HG03175 (cell line): ENCODE data around the gene EEF2K.
"Not testable (repeated sequence)": the region's sequence is repeated elsewhere in the genome, so short reads cannot be mapped to it uniquely, and the experiment has no call there.

Experiments used
- ATAC-seq: cut with Tn5 transposase; IDR thresholded peaks from one replicate; pipeline ENCODE4 v1.9.1; 2021; ENCODE audit warnings: mild to moderate bottlenecking, moderate library complexity; ENCODE audit not compliant: unreplicated experiment

Gene EEF2K

DNA sequence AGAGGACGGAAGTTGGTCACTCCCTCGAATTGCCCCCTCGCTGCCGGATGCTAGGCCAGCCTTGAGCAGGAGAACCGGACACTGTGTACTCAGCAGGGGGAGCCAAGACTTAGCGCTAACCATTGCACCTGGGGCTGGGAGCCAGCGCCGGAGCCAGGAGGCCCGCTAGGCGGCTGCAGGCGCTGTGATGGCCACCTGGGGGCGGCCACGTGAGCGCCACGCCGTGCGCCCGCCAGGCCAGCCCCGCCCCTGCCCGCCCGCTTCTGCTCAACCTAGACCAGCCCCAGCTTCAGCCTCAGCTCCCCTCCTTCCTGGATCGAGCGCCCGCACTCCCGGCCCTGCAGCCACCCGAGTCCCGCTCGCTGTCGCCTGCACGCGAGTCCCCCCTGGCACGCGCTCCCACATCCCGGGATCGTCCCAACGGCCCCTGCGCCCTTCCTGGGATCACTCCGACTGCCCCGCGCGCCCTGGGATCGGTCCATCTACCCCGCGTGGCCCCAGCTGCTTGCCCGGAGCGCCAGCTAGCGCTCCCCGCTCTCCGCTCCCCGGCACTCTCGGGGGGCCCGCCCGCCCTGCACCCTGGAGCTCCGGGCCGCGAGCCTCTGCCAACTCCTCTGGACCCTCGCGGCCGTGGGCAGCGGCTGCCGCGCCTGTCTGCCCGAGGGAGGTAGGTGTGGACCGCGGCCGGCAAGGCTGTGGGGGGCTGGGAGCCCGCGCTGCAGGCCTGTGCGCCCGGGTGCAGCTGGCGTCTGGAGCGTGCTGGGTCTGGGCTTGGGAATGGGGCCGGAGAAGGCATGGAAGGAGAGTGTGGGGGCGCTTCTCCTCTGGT is at the start of gene EEF2K:
EEF2K (plus strand) TSS at position 266 of the 829 bp plus-strand sequence. CDS start 19,452 bp downstream, outside the sequence.
- peak; percentile 82 for ATAC-seq

- no peak for ATAC-seq
These were observed 44.7 kb upstream of the EEF2K start for GRCh38 chr16:22161401-22161800.

DNA sequence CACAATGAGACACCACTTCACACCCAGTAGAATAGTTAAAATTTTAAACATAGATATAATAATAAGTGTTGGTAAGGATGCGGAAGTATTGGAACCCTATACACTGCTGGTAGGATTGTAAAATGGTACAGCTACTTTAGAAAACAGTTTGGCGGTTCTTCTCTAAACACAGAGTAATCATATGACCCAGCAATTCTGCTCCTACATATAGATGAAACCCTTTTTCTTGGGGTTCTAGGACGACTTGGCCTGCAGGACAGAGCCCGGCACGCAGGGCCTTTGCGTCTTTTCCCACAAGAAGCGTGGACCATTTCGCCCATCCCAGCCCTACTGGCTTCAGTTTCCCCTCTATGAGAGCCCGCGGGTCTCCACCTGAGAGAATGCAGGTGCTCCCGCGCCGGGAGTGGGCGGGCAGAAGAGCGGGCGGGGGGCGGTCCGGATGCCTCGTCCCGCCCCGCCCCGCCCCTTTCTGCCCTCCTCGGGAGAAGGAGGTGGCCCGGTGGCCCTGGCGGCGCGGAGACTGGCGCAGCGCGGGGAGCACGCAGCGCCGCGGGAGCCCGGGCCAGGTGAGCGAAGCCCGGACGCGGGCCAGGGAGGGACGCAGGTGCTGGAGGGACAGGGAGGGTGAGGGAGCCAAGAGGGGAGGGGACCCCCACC is 44.0 kb upstream of the EEF2K start, which contains the start of gene SDR42E2:
SDR42E2 (plus strand) TSS at position 508 of the 657 bp plus-strand sequence. CDS start 3,077 bp downstream, outside the sequence.
- no peak for ATAC-seq

- ATAC-seq: no peak
These were observed 43.4 kb upstream of the EEF2K start for GRCh38 chr16:22162656-22163009.

DNA sequence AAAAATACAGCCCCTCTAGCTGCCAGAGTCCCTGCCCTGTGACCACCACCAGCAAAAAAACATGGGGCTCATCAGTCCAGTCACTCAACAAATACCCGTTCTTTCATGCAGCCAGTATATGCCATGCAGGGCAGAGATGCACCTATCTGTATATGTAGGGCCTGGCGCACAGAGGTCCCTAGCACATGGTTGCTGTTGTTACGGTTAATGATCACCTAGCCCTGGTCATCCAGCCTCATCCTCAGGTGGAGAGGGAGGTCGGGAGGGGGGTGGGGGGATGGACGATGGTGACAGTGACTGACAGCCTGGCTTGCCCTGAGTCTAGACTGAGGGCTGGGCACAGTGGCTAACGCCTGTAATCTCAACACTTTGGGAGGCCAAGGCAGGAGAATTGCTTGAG is 42.3 kb upstream of the EEF2K start:
- no peak for ATAC-seq

GRCh38 chr16:22164482-22164881 is 41.6 kb upstream of the EEF2K start:
- ATAC-seq: no peak

DNA sequence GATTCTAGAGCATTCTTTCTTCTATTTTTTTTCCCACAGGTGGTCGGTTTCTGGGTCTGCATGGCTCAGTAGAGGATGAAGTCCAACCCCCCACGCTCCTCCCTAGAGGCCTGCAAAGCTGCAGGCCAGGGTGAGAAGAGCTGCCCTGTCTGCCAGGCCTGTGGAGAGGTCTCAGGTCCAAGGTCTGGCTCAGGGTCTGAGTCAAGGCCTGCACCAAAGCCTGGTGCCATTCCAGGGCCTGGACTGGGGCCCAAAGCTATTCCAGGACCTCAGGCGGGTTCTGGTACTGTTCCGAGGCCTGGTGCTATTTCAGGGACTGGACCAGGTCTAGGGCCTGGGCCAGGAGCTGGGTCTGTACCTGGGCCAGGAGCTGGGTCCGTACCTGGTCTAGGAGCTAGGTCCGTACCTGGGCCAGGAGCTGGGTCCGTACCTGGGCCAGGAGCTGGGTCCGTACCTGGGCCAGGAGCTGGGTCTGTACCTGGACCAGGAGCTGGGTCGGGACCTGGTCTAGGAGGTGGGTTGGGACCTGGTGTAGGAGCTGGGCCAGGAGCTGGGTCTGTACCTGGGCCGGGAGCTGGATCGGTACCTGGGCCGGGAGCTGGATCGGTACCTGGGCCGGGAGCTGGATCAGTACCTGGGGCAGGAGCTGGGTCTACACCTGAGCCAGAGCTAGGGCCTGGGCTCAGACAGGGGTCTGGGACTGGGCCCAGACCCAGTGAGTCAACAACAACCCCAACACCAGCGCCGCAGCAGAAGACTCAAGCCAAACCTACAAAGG is 40.4 kb upstream of the EEF2K start:
- no peak for ATAC-seq

- no peak for ATAC-seq
These were observed 34.1 kb upstream of the EEF2K start for GRCh38 chr16:22171953-22172352.

DNA sequence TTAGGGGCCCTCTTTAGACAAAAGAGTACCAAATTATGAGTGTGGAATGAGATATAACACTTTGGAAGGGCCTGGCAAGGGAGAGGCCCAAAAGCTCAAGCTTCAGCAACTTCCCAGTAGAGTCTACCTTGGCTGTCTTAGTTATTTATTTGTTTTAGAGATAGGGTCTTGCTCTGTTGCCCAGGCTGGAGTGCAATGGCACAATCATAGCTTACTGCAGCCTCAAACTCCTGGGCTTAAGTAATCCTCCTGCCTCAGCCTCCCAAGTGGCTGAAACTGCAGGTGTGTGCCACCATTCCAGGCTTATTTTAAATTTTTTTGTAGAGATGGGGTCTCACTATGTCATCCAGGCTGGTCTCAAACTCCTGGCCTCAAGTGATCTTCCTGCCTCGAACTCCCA is 33.4 kb upstream of the EEF2K start:
- ATAC-seq: not testable (repeated sequence)

GRCh38 chr16:22174642-22175041 is 31.4 kb upstream of the EEF2K start:
- ATAC-seq: no peak

GRCh38 chr16:22177968-22178930 is 27.8 kb upstream of the EEF2K start:
- ATAC-seq: no peak

- no peak for ATAC-seq
These were observed 24.7 kb upstream of the EEF2K start for GRCh38 chr16:22181426-22181825.

DNA sequence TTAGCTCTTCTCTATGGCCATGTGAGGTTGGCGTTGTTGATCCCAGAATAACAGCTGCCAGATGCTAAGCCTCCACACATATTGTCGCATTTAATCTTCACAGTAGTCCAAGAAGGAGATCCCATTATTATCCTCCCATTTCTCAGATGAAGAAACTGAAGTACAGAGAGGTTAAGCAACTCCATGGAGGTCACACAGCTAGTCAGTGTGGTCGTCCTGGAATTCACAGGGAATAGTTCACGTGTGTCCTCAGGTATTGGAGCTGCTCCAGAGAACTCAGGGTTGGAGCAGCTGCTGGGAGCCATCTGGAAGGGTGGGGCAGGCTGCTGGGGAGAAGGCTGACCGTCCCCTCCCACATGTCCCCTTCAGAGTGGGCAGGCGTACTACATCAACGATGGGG is 24.2 kb upstream of the EEF2K start:
- ATAC-seq: no peak

DNA sequence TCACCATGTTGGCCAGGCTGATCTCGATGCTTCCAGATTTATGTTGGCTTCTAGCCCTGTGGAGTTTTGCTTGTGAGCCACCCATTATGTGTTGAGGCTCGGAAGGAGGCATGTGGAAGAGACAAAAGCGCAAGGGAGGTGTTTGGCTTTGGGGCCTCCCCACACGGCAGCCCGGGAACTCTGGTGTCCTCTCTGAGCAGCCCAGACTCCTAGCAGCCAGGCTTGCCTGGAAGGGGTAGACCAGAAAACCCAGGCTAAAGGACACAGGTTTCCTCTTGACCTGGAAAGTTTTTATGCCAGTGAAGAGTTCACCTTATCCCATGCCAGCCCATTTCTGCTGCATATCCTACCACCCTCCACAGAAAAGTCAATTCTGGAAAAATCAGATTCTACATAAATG is 22.7 kb upstream of the EEF2K start:
- no peak for ATAC-seq

GRCh38 chr16:22183901-22184614 is 22.0 kb upstream of the EEF2K start:
- ATAC-seq: no peak

DNA sequence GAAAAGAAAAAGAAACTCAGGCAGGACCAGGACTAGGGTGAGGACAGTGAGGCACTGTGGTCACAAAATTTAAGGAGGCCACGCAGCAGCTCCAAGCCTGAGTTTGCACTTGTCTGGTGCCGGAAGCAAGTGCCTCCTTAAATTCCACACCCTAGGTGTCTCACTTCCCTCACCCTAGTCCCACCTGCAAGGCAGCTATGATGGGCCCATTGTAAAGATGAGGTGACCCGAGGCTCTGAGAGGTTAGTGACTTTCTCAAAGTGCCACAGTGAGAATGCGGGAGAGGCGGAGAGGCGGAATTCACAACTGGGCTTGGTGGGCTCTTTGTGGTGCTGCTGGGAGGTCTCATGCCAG is 21.5 kb upstream of the EEF2K start:
- no peak for ATAC-seq

- no peak for ATAC-seq
These were observed 19.6 kb upstream of the EEF2K start for GRCh38 chr16:22186517-22186916.

GRCh38 chr16:22188267-22188594 is 17.8 kb upstream of the EEF2K start:
- no peak for ATAC-seq

GRCh38 chr16:22188595-22189442 is 17.3 kb upstream of the EEF2K start:
- ATAC-seq: no peak
